Testis (tissue), 3 donors: ENCODE measurements around the gene PKP2. TPM values are rescaled to one million over a fixed set of nuclear protein-coding genes. Genes with fewer than 3 reads are reported as not detected.

Experiments
- DNase-seq: peaks from one replicate; pipeline ENCODE4 v3.0.0-alpha.2; 2019
- H3K27ac ChIP-seq, 2 donors: fragments of 200-600 bp; sonication (generic); one replicate each; pipeline ENCODE4 v1.5.1; 2019
- H3K27me3 ChIP-seq: fragments of 200-600 bp; sonication (generic); one replicate; pipeline ENCODE4 v1.5.1; 2019
- H3K36me3 ChIP-seq: fragments of 200-600 bp; sonication (generic); one replicate; pipeline ENCODE4 v1.5.1; 2017; ENCODE audit warnings: low read depth; ENCODE audit errors: missing control alignments
- H3K4me1 ChIP-seq: fragments of 200-600 bp; sonication (generic); one replicate; pipeline ENCODE4 v1.5.1; 2019
- H3K4me3 ChIP-seq, 2 donors: fragments of 200-600 bp; sonication (generic); one replicate each; pipeline ENCODE4 v1.5.1; 2017 to 2019
- H3K9me3 ChIP-seq: fragments of 200-600 bp; sonication (generic); one replicate; pipeline ENCODE4 v1.5.1; 2017
- POLR2A ChIP-seq: fragments of 450-650 bp; IDR thresholded peaks from one replicate; pipeline ENCODE4 v1.6.1; 2017; ENCODE audit warnings: antibody characterized with exemption, mild to moderate bottlenecking, moderate library complexity
- WGBS, 2 donors: methylation state at CpG; one replicate each; pipeline ENCODE4 v1.1.5; 2018; 5-methylcytosine and 5-hydroxymethylcytosine counted together
- intact Hi-C: fragments of 100-400 bp; cut with DNase I; formaldehyde crosslinking; loops from one replicate; pipeline ENCODE4 v1.15.1; 2023; ENCODE audit warnings: low total_unique reads
- polyA plus RNA-seq: library from polyadenylated mRNA; stranded (reverse); fragments of 350-450 nt; fragmentation: Illumina TruSeq; extraction: RNeasy Lipid Tissue Mini Kit (QIAGEN cat#74804); gene quantifications from one replicate; pipeline ENCODE4 v1.2.3, GENCODE V29; 2014; ENCODE audit warnings: low read depth, low replicate concordance; ENCODE audit not compliant: insufficient read depth
- total RNA-seq, 2 donors: library from RNA; depleted of rRNA; stranded (reverse); fragments of >200 nt; gene quantifications; one replicate each; pipeline ENCODE4 v1.2.3, GENCODE V29; 2016
- TF ChIP-seq, protein P1 (sequence below), 3 experiments: fragments of 450-650 bp in 2 of 3; fragments of 200-600 bp in 1 of 3; sonication (generic) in 1 of 3; IDR thresholded peaks; one replicate each; pipeline ENCODE4 v1.5.1; 2016 to 2019; ENCODE audit warnings: antibody characterized with exemption in 3 of 3, mild to moderate bottlenecking in 2 of 3, moderate library complexity in 1 of 3

Gene PKP2
- total and polyA plus RNA-seq, 3 donors from 2014 or later, result 14.8 to 22.3 (median 18.9) TPM

DNA sequence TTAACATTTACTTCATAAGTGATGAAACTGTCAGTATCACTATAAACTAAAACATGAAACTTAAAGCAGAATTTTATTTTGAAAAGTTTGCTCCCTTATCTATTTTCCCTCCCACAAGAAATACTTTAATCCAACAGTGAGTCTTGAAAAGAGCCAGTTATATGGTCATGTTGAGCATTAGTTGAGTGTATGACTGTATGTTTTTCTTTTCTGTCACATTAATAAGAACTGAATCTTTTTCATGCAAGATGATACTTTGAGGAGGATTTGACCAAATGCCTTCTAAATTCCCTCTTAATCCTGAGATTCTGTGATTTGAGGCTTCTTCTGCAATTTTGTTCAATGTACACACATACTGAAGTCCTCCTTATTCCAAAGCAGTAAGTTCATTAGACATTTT lies 107.1 kb downstream of the PKP2 start:
- intact Hi-C loops, result no loop called here
- H3K4me1 ChIP-seq, result no peaks in the 10 kb centered on the region
- H3K9me3 ChIP-seq, result no peaks in the 10 kb centered on the region
- no peak for DNase-seq
- H3K27ac ChIP-seq, result no peak overlapping the region
- no peak overlapping the region for H3K4me3 ChIP-seq
- H3K36me3 ChIP-seq, result no peaks in the 10 kb centered on the region
- no peaks in the 10 kb centered on the region for H3K27me3 ChIP-seq
- TF ChIP-seq, protein P1, sequence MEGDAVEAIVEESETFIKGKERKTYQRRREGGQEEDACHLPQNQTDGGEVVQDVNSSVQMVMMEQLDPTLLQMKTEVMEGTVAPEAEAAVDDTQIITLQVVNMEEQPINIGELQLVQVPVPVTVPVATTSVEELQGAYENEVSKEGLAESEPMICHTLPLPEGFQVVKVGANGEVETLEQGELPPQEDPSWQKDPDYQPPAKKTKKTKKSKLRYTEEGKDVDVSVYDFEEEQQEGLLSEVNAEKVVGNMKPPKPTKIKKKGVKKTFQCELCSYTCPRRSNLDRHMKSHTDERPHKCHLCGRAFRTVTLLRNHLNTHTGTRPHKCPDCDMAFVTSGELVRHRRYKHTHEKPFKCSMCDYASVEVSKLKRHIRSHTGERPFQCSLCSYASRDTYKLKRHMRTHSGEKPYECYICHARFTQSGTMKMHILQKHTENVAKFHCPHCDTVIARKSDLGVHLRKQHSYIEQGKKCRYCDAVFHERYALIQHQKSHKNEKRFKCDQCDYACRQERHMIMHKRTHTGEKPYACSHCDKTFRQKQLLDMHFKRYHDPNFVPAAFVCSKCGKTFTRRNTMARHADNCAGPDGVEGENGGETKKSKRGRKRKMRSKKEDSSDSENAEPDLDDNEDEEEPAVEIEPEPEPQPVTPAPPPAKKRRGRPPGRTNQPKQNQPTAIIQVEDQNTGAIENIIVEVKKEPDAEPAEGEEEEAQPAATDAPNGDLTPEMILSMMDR (IDR thresholded peaks at IDR 0.05), result no peak
- no peak for TF ChIP-seq POLR2A

DNA sequence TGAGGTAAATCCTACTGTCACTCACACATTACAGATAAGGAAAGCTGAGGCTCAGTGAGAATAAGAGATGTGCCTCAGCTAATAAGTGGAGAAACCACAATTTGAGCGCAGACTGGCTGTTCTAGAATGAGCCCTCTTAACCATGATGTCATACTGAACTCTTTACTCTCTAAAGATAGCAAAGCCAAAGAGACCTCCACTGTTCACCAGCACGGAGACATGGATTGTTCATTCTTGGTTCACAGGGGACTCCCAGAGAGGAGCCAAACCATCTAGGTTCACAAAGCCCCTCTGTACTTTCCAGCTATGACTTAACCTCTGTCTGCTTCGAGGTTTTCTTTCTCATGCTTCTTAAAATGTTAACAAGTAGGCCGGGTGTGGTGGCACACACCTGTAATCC lies 108.2 kb downstream of the PKP2 start:
- Histone ChIP-seq H3K9me3 (no peaks in the 10 kb centered on the region), H3K27me3 (no peaks in the 10 kb centered on the region), H3K4me3 (no peak overlapping the region), H3K27ac (no peak overlapping the region), H3K4me1 (no peaks in the 10 kb centered on the region), H3K36me3 (no peaks in the 10 kb centered on the region)
- intact Hi-C loops, result no loop called here
- DNase-seq, result no peak
- TF ChIP-seq, protein P1 (IDR thresholded peaks at IDR 0.05), result no peak
- no peak for TF ChIP-seq POLR2A
- 68 to 77% methylated on average over 4 of the region's 4 CpGs for WGBS, 2 donors

DNA sequence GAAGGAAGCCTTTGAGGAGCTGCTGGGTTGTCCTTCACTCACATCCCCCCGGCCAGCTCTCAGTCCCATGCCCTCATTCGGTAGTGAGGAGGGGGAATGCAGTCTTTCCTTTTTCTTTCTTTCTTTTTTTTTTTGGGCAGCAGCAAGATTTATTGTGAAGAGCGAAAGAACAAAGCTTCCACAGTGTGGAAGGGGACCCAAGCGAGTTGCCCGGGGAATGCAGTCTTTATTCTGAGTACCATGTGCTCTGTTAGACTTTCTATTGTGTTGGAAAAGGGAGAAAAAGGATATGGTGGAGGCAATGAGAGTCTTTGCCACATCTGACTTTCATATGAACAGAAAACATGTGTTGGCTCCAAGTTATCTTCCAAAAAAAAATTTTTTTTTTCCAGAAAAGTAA lies 111.0 kb downstream of the PKP2 start:
- no peaks in the 10 kb centered on the region for H3K9me3 ChIP-seq
- no peak for DNase-seq
- no peaks in the 10 kb centered on the region for H3K36me3 ChIP-seq
- no peak overlapping the region for H3K27ac ChIP-seq
- H3K4me1 ChIP-seq, result no peaks in the 10 kb centered on the region
- intact Hi-C loops, result no loop called here
- H3K4me3 ChIP-seq, result no peak overlapping the region
- no peak for TF ChIP-seq POLR2A
- TF ChIP-seq, protein P1 (IDR thresholded peaks at IDR 0.05), result no peak
- H3K27me3 ChIP-seq, result no peaks in the 10 kb centered on the region
- 66 to 79% methylated on average over 5 of the region's 5 CpGs for WGBS, 2 donors

DNA sequence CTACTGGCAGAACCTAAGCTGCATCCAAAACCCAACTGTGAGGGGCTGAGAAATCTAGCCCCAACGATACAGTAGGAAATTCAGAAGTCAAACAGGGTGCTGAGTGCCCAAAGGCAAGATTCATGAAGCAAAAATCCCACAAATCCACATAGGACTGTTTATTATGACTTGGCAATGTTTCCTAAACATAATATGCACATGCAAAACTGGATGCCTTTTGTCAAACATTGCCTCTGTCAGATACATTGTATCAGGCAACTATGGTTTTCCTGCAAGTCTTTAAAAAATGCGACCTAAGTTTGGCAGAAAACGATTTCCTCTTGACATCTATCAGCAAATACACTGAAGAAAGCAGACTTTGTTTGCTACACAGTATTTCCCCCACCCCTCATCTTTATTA lies 113.5 kb downstream of the PKP2 start:
- 52 to 55% methylated on average over 3 of the region's 3 CpGs for WGBS, 2 donors
- H3K27me3 ChIP-seq, result no peaks in the 10 kb centered on the region
- no peak overlapping the region for H3K4me3 ChIP-seq
- no peak overlapping the region for H3K27ac ChIP-seq
- H3K4me1 ChIP-seq, result no peaks in the 10 kb centered on the region
- no peak for TF ChIP-seq POLR2A
- TF ChIP-seq, protein P1 (IDR thresholded peaks at IDR 0.05), result no peak
- no peaks in the 10 kb centered on the region for H3K9me3 ChIP-seq
- no peak for DNase-seq
- intact Hi-C loops, result no loop called here
- no peaks in the 10 kb centered on the region for H3K36me3 ChIP-seq

DNA sequence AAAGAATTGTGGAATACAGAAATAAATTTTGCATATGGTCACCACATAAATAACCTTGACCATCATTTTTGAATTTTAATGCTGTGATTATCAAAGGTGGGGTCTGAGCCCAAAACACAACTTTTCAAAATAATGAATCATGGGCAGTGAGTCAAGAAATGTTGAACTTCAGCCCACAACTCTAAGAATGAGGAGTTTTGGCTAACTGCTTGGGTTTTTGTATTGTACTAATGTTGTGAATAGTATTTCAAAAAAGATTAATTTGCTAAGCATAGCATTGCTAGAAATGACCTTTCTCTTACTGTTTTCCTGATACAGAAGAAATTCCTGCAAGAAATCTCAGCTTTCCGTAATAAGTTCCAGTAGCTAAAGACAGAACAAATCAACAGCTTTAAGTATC lies 116.5 kb downstream of the PKP2 start:
- H3K4me1 ChIP-seq, result no peaks in the 10 kb centered on the region
- H3K27ac ChIP-seq, result no peak overlapping the region
- no peak for TF ChIP-seq POLR2A
- TF ChIP-seq, protein P1 (IDR thresholded peaks at IDR 0.05), result no peak
- H3K9me3 ChIP-seq, result no peaks in the 10 kb centered on the region
- WGBS, 2 donors, result 29 to 50% methylated on average over 1 of the region's 1 CpG
- H3K27me3 ChIP-seq, result no peaks in the 10 kb centered on the region
- H3K36me3 ChIP-seq, result no peaks in the 10 kb centered on the region
- no peak for DNase-seq
- H3K4me3 ChIP-seq, result no peak overlapping the region
- intact Hi-C loops, result no loop called here
